GM18519 (cell line): ENCODE measurements around the gene RSPO4.
"Not testable (repeated sequence)": the region's sequence is repeated elsewhere in the genome, so short reads cannot be mapped to it uniquely, and the experiment has no call there.

Experiments
- ATAC-seq: cut with Tn5 transposase; IDR thresholded peaks from one replicate; pipeline ENCODE4 v1.9.1; 2021; ENCODE audit warnings: mild to moderate bottlenecking, moderate library complexity; ENCODE audit not compliant: unreplicated experiment, low FRiP score

The RSPO4 gene

GRCh38 chr20:1005452-1006027 lies 3.4 kb upstream of the RSPO4 start:
- peak; percentile 49 for ATAC-seq

DNA sequence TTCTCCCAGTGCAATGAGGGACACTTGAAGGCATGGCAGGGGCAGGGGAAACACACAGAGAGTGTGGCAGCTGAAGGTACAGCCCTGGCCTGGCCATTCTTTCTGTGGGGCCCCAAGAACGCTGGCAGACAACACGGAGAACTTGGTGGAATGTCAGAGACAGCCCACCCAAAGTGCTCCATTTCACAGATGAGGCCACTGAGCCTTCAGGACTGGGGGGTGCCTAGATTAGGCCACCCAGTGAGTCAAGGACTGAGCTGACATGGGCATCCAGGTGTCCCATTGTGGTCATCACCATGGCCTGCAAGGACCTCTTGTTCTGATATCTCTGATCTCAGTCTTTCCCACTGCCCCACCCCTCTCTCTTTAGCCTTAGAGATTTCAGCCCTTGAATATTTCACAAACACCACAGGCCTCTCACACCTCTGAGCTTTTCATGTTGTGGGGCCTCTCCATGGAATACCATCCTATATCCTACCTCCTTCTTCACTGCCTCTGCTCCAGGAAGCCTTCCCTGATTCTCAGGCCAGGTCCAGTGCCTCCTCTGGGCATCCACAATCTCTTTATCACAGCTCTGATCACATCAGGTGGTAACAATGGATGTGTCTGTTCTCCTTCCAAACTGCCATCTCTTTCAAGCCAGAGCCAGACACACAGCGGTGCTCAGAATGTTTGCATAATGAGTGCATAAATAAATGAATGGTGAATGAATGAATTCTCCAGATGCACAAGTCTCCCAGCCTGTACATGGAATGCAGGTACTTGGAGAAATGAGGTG lies 2.0 kb upstream of the RSPO4 start:
- ATAC-seq: no peak

DNA sequence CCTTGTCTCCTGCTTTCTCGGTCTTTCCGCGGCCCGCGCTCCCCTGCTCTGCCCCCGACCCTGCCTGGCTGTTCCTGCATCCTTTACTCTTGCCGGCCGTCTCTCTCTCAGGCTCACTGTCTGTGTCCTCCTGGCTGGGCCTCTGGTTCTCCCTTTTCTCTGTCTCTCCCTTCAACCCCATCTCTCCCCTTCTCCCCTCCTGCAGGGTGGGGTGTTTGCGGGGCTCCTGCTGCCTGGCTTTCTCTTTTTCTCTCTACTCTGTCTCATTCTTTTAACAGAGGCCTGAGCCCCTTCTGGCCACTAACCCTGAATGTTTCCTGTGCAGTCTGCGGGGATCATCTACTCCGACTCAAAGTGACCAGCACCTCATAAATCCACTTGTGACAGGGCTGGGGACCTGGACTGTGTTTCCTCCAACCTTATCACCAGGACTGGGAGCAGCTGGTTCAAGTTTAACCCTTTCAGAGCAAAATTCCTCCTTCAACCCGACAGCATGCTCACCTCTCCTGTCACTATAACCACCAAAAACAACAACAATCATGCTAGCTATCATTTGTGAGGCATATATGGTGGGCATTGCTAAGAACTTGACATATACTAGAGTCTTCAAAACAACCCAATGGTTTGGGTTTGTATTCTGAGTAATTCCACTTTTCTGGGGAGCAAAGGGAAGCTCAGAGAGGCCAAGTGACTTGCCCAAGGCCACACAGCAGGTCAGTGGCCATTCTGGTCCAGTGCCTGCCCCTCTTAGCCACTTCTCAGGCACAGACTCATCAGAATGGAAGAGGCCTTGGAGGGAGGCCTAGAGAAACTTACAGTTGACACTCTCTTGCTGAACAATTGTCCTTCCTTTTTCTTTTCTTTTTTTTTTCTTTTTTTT lies 811 bp upstream of the RSPO4 start:
- ATAC-seq: no peak

GRCh38 chr20:1001116-1001515 lies 995 bp downstream of the RSPO4 start:
- ATAC-seq: no peak

DNA sequence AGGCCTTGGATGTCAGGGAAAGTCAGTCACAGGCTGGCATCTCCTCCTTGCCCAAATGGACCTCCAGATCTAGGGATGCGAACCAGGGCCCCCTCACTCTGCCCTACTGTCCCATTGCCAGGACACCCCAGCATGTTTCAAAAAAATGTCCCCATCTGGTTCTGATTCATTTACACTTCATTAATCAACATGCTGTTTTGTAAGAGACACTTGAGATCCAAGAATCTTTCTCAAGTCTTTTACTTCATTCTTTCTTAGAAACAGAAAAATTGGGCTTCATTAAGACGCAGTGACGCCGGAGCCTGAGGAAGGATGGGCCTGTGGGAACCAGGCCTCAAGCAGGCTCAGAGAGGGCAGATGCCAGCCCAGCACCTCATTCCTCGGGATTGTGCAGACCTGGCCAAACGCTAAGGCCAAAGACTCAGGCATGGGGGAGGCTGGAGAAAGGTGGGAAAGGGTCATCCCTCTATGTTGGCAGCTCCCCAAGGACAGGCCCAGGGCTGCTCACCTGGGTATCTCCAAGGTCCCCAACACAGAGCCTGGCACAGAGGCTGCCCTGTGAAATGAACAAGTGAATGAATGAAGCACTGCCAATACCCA lies 3.8 kb downstream of the RSPO4 start:
- no peak for ATAC-seq

- ATAC-seq: no peak
Observed at GRCh38 chr20:997486-997885, 4.6 kb downstream of the RSPO4 start.

- ATAC-seq: no peak
Observed at GRCh38 chr20:997016-997415, 5.1 kb downstream of the RSPO4 start.

DNA sequence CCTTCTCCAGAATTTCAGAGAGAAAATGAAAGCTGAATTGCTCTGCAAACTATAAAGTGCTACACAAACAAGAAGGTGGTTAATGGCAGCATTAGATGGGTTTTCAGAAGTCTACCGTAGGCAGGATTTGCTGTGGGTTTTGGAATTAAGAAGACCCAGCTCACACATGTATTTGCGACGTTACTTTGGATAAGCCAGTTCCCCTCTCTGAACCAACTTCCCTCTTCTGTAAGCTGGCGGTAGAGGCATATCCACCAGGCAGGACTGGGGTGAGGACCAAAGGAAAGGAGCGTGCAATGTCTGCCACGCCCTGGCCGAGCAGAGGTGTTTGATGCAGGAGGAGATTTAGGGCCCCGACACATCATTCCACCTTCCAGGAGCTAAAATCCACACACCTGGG lies 6.9 kb downstream of the RSPO4 start:
- ATAC-seq: no peak

DNA sequence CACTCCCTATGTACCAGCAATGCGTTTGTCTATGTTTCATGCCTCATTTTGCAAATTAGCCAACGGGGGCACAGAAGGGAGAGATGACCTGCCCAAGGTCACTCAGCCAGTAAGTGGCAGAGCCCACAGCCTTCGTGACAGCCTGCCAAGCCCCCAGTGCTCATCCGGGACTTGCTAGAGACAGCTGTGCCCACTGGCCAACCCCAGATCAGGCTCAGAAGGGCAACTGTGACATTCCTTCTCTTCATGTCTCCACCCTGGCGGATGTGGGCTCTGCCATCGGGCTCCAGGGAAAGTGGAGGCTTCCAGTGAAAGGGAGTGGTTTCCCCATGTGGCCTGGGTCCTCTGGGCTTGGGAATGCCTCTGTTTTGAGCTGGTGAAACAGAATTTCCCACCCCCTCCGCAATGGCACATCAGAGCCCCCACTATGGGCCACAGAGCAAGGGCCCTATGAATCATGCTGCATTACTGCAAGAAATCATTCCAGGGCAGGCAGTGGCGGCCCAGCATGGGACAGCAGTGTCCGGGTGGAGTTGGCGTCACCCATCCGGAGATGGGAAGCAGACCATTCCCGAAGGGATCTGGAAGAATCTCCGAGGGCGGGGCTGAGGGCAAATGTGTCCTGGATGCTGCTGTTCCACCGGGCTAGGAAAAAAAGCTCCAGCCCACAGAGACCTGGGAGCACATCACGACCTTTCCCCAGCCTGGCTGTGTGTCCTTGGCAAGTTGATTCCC lies 9.1 kb downstream of the RSPO4 start:
- no peak for ATAC-seq

GRCh38 chr20:991850-992249 lies 10.3 kb downstream of the RSPO4 start:
- no peak for ATAC-seq

DNA sequence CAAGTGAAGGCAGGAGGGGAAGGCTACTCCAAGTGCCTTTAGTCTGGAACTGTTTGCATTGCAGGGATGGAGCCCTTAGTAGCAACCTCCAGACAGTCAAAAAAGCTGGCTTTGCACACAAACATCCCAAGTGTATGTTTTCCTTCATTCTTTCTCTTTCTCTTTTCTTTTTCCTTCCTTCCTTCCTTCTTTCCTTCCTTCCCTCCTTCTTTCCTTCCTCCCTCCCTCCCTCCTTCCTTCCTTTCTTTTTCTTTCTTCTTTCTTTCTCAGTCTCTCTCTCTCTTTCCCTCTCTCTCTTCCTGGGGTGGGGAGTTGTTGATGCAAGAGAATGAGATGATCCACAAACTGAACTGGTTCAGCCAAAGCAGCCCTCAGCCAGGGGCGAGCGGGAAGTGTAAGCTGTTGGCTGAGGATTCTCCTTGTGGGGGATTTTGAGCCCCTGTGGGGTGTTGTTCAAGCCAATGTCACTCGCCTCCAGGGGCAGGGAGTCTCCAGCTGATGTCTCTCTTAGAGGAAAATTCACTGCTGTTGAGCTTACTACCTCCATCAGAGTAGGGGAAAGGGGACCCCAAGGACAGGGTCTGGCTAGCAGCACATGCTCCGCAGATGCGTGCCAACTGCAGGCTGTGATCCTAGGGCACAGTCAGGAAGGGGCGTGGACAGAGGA lies 11.7 kb downstream of the RSPO4 start:
- ATAC-seq: no peak

GRCh38 chr20:988272-988671 lies 13.8 kb downstream of the RSPO4 start:
- ATAC-seq: no peak

GRCh38 chr20:987677-988076 lies 14.4 kb downstream of the RSPO4 start:
- no peak for ATAC-seq

DNA sequence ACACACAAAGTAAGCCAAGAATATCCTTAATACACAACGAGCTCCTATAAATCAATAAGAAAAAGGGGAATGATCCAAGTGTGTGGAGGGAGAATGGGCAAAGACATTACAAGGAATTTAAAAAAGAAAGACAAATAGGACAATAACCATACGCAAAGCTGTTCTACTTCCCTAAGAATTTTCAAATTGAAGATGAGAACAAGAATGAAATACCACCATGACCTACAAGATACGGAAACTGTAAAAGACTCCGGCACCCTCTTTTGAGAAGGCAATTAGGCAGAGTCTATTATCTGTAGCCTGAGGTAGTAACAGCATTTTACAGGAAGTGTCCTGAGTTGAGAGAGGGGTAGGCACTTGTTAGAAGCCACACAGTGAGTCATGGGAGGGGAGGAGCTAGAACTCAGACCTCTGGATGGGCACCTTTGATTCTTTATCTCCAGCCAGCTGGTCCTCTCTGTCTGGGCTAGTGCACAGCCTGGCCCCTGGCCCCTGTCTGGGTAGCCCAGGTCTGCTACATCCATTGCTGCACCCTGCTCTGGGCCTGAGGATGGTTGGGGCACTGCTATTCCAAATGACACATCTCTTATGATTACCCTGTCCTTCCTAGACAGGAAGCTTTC lies 15.3 kb downstream of the RSPO4 start:
- no peak for ATAC-seq

DNA sequence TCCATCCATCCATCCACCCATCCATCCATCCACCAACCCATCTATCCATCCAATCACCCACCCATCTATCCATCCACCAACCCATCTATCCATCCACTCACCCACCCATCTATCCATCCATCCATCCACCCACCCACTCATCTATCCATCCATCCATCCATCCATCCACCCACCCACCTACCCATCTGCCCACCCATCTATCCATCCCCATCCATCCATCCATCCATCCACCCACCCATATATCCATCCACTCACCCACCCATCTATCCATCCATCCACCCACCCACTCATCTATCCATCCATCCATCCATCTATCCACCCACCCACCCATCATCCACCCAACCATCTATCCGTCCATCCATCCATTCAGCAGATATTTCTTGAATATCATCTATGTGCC lies 17.1 kb downstream of the RSPO4 start:
- ATAC-seq: not testable (repeated sequence)

DNA sequence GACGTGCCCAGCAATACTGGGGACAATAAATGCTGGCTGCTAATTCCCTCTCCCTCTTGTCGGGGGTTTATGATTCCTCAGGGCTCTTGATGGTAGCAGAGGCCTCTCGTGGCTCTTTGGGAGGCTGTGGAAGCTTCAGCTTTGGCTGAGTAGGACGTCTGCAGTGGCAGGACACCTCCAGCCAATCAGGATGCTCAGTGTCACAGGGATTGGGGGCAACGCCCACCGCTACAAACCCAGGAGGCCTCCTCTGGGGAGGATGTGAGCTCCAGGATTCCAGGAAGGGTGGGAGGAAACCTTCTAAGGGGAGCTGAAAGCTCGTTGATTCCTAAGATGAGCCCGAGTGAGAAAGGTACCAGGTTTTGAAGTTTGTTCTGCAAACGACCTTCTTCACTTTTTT lies 19.4 kb downstream of the RSPO4 start:
- no peak for ATAC-seq

DNA sequence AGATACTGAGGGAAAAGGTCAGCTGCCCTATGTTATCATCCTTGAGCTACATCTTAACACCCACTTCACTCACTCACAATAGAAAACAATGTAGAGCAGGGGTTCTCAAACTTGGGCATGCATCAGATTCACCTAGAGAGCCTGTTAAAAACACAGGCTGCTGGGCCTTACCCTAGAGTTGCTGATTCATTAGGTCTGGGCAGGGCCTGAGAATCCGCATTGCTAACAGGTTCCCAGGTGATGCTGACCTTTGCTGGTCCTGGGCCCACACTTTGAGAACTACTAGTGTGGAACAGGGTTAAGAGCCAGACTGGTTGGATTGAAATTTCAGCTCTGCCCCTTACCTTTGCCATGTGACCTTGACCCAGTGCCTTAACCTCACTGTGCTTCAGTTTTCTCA lies 25.1 kb downstream of the RSPO4 start:
- ATAC-seq: no peak

DNA sequence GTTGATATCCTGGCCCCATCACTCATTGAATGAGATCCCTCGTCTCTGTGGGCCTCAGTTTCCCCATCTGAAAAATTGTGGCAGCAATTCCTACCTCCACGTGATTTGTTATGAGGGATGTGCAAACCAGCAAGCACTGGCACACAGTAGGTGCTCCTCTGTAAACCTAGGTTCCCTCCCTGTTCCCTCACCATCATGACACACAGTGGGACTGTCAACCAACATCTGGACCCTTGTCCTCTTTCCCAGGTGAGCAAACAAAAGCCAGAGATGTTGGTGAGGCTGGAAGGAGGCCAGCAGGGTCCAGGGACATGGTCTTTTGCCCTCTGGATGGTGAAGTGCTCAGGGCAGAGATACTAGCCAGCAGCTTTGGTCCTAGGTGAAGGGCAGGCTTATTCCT lies 26.1 kb downstream of the RSPO4 start:
- no peak for ATAC-seq

GRCh38 chr20:973785-974194 lies 28.3 kb downstream of the RSPO4 start:
- ATAC-seq: no peak
